SKM-1 (cell line): Measurements from ENCODE around the gene KIF5A.

Source experiments
- DNase-seq: peaks from one replicate; lab custom pipeline; 2025; ENCODE audit not compliant: unreplicated experiment; lab: John Stamatoyannopoulos, UW

KIF5A gene

DNA sequence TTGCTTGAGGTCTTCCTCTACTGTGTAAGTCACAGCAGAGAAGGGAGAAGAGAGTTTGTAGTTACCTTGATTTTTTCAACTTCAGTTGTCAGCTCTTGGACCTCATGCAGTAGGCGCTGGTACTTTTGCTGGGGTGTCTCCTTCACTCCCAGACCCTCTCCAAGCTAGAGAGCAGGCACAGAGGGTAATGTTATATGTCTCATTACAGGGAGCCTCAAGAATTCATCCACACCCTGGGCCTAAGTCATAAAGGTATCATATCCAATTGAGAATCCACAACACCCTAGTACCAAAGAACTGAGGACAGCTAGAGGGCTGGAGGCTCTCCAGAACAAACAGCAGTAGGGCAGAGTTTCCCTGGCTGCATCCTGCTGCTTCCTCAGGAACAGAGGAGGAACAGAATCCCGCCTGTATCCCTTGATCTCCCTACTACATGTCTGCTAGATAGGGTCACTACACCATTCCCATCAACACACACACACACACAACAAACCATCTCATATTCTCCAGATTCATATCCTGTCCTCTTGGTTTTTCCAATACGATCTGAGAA, 14.8 kb upstream of the KIF5A start:
- DNase-seq, result no peak

- no peak for DNase-seq
Measured at GRCh38 chr12:57535764-57536596, 13.9 kb upstream of the KIF5A start.

- no peak for DNase-seq
Measured at GRCh38 chr12:57536597-57536942, 13.3 kb upstream of the KIF5A start.

DNA sequence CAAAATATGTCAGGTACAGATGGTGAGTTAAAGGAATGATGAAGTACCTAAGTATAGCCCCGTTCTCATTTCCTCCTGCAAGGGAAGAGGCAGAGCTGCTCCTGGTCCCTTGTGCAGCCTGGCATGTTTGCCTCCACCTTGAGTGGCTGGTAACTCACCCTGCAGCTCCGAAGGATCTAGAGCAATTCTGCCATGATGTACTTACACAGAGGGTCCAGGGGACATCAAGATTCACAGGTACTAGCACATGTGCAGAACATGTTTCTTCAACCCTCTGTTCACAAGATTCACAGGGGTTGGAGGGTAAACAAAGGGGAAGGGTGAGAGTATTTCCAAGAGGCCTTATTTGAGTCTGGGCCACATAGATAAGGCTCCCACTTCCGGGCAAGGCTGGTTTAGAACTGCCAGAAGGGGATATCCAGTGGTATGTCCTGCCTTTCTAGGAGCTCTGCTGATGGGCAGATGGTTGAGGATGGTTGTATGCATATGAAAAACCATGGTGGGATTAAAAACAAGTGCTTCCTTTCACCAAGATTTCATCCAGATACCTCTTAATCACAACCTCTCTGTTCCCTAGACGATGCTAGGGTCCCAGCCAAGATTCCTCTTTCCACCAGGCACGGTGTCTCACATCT, 10.6 kb upstream of the KIF5A start:
- DNase-seq, result no peak

DNA sequence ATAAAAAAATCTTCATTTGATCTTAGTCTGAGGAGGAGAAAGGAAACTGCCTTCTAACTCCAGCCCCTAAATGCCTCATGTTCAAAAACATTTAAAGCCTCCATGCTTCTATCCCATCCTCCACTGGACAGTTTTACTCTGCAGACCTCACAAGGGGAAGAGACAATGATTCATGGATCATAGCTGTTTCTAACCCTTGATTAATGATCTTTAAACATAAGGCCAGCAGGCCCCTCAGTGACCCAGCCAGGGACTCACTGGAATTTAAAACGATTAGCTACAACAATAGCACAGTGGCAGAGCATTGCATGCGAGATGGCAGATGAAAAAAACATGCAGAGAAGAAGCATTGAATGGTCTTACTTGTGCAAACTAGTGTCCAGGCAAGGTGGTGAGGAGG, 8.8 kb upstream of the KIF5A start:
- no peak for DNase-seq

DNA sequence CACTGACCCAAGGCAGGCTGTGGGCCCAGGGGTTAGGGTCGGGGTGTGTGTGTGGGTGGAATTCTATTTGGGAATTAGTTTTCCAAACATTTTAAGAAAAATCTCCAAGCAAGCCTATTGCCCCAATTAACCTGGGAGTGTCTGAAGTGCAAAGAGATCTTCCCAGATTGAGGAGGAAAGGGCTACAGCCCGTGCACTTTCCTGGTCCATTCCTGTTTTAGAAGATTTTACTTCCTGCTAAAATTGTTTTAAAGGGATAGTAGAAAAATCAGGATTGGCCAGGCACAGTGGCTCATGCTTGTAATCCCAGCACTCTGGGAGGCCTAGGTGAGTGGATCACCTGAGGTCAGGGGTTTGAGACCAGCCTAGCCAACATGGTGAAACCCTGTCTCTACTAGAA, 8.1 kb upstream of the KIF5A start:
- no peak for DNase-seq

- no peak for DNase-seq
Measured at GRCh38 chr12:57543581-57543980, 6.3 kb upstream of the KIF5A start.

- no peak for DNase-seq
Measured at GRCh38 chr12:57545809-57546437, 3.9 kb upstream of the KIF5A start.

DNA sequence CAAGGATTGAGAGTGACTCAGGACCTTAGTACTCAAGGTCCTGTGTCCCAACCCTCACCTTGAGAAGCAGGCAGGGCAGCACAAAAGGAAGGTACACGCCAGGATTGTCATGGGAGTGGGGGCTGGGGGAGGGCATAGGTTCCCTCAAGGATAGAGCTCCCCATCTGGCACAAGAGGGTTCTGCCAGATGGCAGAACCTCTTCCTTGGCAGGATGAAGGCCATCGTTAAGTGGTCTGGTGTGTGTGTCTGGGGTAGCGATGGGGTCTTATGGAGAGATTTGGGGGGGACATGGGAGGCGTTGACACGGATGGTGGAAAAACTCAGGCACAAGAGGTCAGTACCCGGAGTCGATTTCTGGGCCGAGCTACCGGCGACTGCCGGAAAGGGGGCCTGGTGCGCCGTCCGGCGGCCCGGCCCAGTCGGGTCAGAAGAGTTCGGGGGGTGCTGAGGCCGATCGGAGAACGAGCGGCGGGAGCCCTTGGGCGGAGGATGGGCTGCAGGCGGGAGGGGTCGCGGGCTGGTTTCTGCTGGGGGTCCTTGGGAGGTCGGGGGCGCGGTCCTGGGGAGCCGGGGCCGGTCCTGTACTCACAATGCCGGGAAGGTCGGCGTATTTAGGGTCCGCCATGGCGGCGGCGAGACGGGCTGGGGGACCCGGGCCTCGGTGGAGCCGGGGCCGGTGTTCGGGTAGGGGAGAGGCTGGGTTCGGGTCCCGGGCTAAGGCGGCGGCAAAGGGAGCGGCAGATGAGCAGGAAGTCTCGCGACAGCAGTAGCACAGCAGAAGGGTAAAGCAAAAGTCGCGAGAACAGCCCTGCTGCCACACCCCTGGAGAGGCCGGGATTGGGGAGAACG, 3.2 kb upstream of the KIF5A start, which contains the start of gene DCTN2:
Gene DCTN2 (minus strand): TSS at position 755 of the 850 bp plus-strand sequence. CDS start 129 bp downstream, at position 626.
- peak; percentile 62 for DNase-seq

GRCh38 chr12:57547288-57548012, 2.4 kb upstream of the KIF5A start:
- DNase-seq, result no peak

DNA sequence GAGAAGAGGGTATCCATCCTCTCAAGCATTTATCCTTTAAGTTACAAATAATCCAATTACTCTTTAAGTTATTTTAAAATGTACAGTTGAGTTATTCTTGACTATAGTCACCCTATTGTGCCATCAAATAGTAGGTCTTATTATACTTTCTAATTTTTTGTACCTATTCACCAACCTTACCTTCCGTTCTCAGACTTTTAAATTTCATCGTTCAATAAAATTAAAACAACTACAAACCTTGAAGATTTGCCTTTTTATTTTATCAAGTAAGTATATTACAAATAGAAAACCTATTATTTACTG, 1.9 kb upstream of the KIF5A start:
- DNase-seq, result no peak

- DNase-seq, result no peak
Measured at GRCh38 chr12:57548488-57548887, 1.4 kb upstream of the KIF5A start.

DNA sequence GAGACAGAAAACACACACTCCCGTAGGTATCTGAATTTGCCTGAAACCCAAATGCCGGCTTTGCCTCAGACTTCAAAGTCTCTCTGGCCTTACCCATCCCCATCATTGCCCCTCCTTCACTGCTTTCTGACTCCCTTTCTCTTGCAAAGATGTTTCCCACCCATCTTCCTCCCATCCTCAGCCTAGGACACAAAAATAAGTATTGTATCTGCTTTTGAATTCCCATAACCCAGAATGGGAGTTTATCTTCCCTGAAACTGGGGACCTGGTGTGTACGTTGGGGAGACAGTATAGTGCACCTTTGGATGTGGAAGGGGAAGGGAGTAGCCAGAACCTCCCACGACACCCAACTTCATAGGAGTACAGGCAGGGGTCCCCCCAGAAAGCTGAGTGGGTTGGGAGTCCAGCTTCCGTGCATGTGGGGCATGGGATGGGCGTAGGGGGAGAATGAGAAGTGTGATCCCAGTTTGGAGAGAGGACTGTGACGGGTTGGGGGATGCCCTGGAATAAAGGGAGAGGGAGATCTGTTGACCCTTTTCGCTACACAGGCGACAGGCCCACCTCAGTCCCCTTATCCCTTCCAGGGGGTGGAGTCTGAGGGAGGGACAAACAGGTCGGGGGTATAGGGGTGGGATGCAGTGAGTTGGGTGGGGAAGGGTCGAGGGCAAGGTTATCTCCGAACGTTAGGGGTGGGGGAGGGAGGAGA, 488 bp upstream of the KIF5A start:
- no peak for DNase-seq

DNA sequence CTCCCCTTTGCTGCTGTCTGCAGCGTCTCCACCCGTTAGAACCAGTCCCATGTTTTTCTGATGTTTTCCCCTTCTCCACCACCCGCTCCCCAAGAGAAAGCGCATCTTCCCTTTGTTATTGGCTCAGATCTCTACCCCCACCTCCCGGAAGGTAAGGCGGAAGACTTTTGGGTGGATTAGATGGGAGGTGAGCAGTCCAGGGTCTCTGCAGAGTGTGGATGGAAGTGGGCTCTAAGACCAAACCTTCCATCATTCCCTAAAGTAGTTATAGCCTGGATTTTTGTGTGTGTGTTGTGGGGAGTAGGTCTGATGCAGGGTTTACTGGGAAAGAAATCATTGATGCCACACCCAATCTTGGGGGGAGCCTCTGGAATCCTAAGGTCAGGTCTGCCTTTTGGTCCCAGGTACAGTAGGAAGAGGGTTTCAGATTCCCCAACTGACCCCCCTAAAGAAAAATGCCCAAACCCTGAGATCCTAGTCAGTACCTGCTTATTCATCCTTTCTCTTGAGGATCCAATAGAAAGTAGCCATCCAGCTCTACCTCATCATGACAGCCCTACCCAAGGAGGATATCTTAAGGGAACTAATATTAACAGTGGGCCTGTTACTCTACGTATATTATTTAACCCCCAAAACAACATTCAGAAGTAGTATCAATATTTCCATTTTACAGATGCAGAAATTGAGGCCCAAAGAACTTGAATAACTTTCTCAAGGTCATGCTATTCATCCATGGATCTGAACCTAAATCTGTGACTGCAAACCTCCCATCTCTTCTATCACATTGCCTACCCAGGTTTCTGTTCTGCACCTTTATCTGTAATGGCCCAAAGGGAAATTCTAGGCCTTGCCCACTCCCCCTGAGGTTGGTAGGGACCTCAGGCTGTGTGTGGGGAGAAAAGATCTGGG, 1.1 kb downstream of the KIF5A start:
- no peak for DNase-seq

DNA sequence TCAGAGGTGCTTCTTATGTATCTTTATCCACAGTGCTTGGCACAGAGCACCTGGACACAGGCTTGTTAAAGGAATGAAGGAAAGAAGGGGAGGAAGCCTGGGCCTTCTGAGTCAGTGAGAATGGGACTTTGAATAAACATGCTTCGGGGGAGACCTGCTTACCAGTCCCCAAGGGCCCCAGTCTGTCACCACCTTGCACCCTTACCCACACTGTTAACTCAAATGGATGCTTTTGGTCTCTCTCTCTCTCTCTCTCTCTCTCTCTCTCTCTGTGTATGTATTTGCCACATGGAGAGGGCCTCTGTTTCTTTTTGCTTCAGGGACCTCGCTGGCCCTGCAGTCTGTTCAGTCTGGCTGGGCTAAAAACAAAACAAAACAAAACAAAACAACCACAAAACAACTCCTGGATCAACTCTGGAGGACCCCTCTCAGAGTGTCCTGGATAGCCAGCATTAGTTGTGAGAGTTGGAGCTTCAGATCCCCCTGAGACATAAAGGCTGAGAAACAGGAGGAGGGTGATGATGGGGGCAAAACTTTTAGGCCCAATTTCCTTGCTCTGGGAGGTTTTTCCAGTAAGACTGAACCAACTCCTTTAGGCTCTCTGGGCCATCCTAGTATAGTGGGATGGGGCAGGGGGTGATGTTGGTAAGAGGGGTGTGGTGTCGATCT, 1.9 kb downstream of the KIF5A start:
- no peak for DNase-seq

GRCh38 chr12:57552306-57552651, 2.4 kb downstream of the KIF5A start:
- no peak for DNase-seq

GRCh38 chr12:57552835-57553313, 3.0 kb downstream of the KIF5A start:
- DNase-seq, result no peak
